Endothelial cell of umbilical vein (primary cell): ENCODE data around the gene MME. TPM values are rescaled to one million over a fixed set of nuclear protein-coding genes. Genes with fewer than 3 reads are reported as not detected.
A peak's percentile ranks its signal among the peaks of the same experiment; 100 is the strongest.

Source experiments
- Bru-seq: library from RNA; stranded (reverse); fragments of 400-500 nt; gene quantifications from one replicate; lab custom pipeline; 2021; lab: Mats Ljungman, UMichigan
- BruChase-seq, 2 experiments: library from RNA; stranded (reverse); fragments of 400-500 nt; gene quantifications; one replicate each; lab custom pipeline; 2021; lab: Mats Ljungman, UMichigan
- BruUV-seq: library from RNA; stranded (reverse); fragments of 400-500 nt; replicated peaks from 2 replicates; lab custom pipeline; 2021; lab: Mats Ljungman, UMichigan
- CTCF ChIA-PET: fragments of 300-600, 350-600 bp; sonication (Branson Sonifier 250); formaldehyde crosslinking; loops from one replicate; lab custom pipeline; 2021; ENCODE audit warnings: antibody characterized with exemption, inconsistent platforms; lab: Charles Lee
- POLR2A ChIA-PET: fragments of 300-600, 350-600 bp; sonication (Branson Sonifier 250); formaldehyde crosslinking; loops from one replicate; lab custom pipeline; 2021; ENCODE audit warnings: antibody characterized with exemption, inconsistent platforms; lab: Charles Lee
- DNase-seq: peaks from one replicate; pipeline ENCODE4 v3.0.0-alpha.2; 2011; ENCODE audit warnings: low read depth, low spot score
- FAIRE-seq: peaks from 2 replicates; lab custom pipeline; 2011; peaks lifted over from hg19 to GRCh38; lab: Jason Lieb, UNC
- H2AFZ ChIP-seq: 2 replicates; pipeline ENCODE4 v1.6.0; 2012; ENCODE audit warnings: low read depth, low read length, control low read depth, inconsistent platforms
- H3K27ac ChIP-seq: 2 replicates; pipeline ENCODE4 v1.5.1; 2011; ENCODE audit warnings: low read depth, mild to moderate bottlenecking, control low read depth, low read length, moderate library complexity; ENCODE audit not compliant: insufficient read depth
- H3K27me3 ChIP-seq, 2 experiments: 2 replicates each; pipeline versions ENCODE4 v1.6.0 to v1.6.1; 2011; ENCODE audit warnings: low read length in 2 of 2, mixed read lengths in 1 of 2; ENCODE audit not compliant: control insufficient read depth in 2 of 2, insufficient read depth in 2 of 2
- H3K36me3 ChIP-seq, 2 experiments: 2 replicates in 1 of 2; 3 replicates in 1 of 2; pipeline ENCODE4 v1.5.1; 2011; ENCODE audit warnings: low read length in 2 of 2, mild to moderate bottlenecking in 1 of 2, moderate library complexity in 1 of 2; ENCODE audit not compliant: control insufficient read depth in 2 of 2, insufficient read depth in 2 of 2; ENCODE audit errors: extremely low read depth in 1 of 2
- H3K4me1 ChIP-seq: 3 replicates; pipeline ENCODE4 v1.5.1; 2011; ENCODE audit warnings: mild to moderate bottlenecking, low read length; ENCODE audit not compliant: control insufficient read depth, insufficient read depth; ENCODE audit errors: extremely low read depth
- H3K4me2 ChIP-seq: 2 replicates; pipeline ENCODE4 v1.6.1; 2011; ENCODE audit warnings: low read length, control low read depth, mixed read lengths; ENCODE audit not compliant: insufficient read depth
- H3K4me3 ChIP-seq, 3 experiments: fragments of 200-600 bp in 1 of 3; sonication (generic), shearing (Covaris generic) in 1 of 3; replicated peaks in 1 of 3; 2 replicates each; pipeline ENCODE4 v1.5.1; 2011 to 2016; ENCODE audit warnings: control low read depth in 3 of 3, low read length in 3 of 3, mild to moderate bottlenecking in 2 of 3, inconsistent platforms in 1 of 3, low read depth in 1 of 3, moderate library complexity in 1 of 3; ENCODE audit not compliant: insufficient read depth in 1 of 3
- H3K79me2 ChIP-seq: 2 replicates; pipeline ENCODE4 v1.6.0; 2012; ENCODE audit warnings: low read length, inconsistent platforms; ENCODE audit not compliant: control insufficient read depth, insufficient read depth
- H3K9ac ChIP-seq: replicated peaks from 2 replicates; pipeline ENCODE3; 2011; ENCODE audit warnings: low read length, control low read depth; ENCODE audit not compliant: insufficient read depth; ENCODE audit errors: extremely low read depth
- H3K9me1 ChIP-seq: replicated peaks from 3 replicates; pipeline ENCODE4 v1.6.0; 2011; ENCODE audit warnings: mild to moderate bottlenecking, low read length; ENCODE audit not compliant: control insufficient read depth, insufficient read depth; ENCODE audit errors: extremely low read depth
- H3K9me3 ChIP-seq: replicated peaks from 2 replicates; pipeline ENCODE4 v1.5.1; 2012; ENCODE audit warnings: low read length, inconsistent platforms; ENCODE audit not compliant: control insufficient read depth, insufficient read depth
- H4K20me1 ChIP-seq: replicated peaks from 2 replicates; pipeline ENCODE3; 2011; ENCODE audit warnings: mild to moderate bottlenecking, low read length; ENCODE audit not compliant: control insufficient read depth, insufficient read depth; ENCODE audit errors: extremely low read depth
- GATA2 ChIP-seq: IDR thresholded peaks from 2 replicates; pipeline ENCODE4 v1.7.0; 2011; ENCODE audit warnings: low read depth, mild to moderate bottlenecking, moderate library complexity, mixed read lengths, low read length; ENCODE audit not compliant: insufficient read length, insufficient read depth
- POLR2AphosphoS5 ChIP-seq: IDR thresholded peaks from 2 replicates; pipeline ENCODE4 v1.6.1; 2012; ENCODE audit warnings: low read depth, mild to moderate bottlenecking, control low read depth, low read length, moderate library complexity; ENCODE audit not compliant: insufficient read depth
- dilution Hi-C: fragments of 300-500 bp; cut with MboI; formaldehyde crosslinking; loops from one replicate; pipeline ENCODE4 v1.15.0; 2019; ENCODE audit warnings: low sequenced_read_pairs; ENCODE audit not compliant: extremely low pct_ligation_motif_present
- intact Hi-C: fragments of 100-400 bp; cut with micrococcal nuclease; formaldehyde crosslinking; loops from one replicate; pipeline ENCODE4 v1.10.0; 2022
- long read RNA-seq: library from polyadenylated mRNA; stranded (forward); transcript quantifications from one replicate; pipeline ENCODE4 v2.0.0, GENCODE V29; 2021
- polyA minus RNA-seq, 3 experiments: library from RNA; depleted of rRNA, polyadenylated mRNA; stranded (reverse); fragments of >200 nt; gene quantifications; 1 replicate in 1 of 3; 2 replicates in 2 of 3; pipeline ENCODE4 v1.2.3, GENCODE V29; 2011
- polyA plus RNA-seq, 4 experiments: library from polyadenylated mRNA; depleted of rRNA in 3 of 4; stranded (reverse) in 3 of 4; unstranded in 1 of 4; fragments of >200 nt; gene quantifications; 2 replicates each; pipeline versions ENCODE4 v1.2.1 to v1.2.3, GENCODE V29; 2011 to 2012; ENCODE audit warnings: missing spikeins in 1 of 4
- total RNA-seq: library from RNA; stranded (reverse); gene quantifications from 2 replicates; pipeline ENCODE4 v1.2.3, GENCODE V29; 2021
- TF ChIP-seq, protein P1 (sequence below), 2 donors: IDR thresholded peaks; 1 replicate in 1 of 2; 2 replicates in 1 of 2; pipeline ENCODE4 v1.5.1; 2011; ENCODE audit warnings: low read length in 2 of 2, mild to moderate bottlenecking in 2 of 2, moderate library complexity in 2 of 2, control low read depth in 1 of 2, inconsistent platforms in 1 of 2, low read depth in 1 of 2; ENCODE audit not compliant: insufficient read depth in 1 of 2; ENCODE audit errors: extremely low read depth in 1 of 2

Gene MME
- 8.4 and 10.5 TPM in 2 replicates for total RNA-seq
- 5.6 and 6.0 TPM in 2 replicates for polyA plus RNA-seq
- 6.0 and 6.5 TPM in 2 replicates for polyA plus RNA-seq (2011; cell fraction: cytosol; rRNA removed)
- polyA plus RNA-seq (2011; cell fraction: nucleus; rRNA removed): 4.1 and 5.7 TPM in 2 replicates
- 6.3 and 13.5 TPM in 2 replicates for polyA plus RNA-seq (2012)
- 15.3 and 17.2 TPM in 2 replicates for polyA minus RNA-seq
- polyA minus RNA-seq (2011; cell fraction: cytosol; rRNA and poly(A)+ RNA removed): not detected
- 9.5 and 14.7 TPM in 2 replicates for polyA minus RNA-seq (2011; cell fraction: nucleus; rRNA and poly(A)+ RNA removed)
- percentile 37 among the genes with signal in this experiment for Bru-seq, nascent RNA
- percentile 26 among the genes with signal in this experiment for BruChase-seq, experiment 1, labeled RNA remaining after a 6-hour chase
- BruChase-seq, experiment 2, labeled RNA remaining after a 2-hour chase: percentile 25 among the genes with signal in this experiment
- long read RNA-seq, partial matches to known transcripts: 6 of 11 reads
- long read RNA-seq, other reads (novel, unspliced or antisense): 5 of 11 reads

DNA sequence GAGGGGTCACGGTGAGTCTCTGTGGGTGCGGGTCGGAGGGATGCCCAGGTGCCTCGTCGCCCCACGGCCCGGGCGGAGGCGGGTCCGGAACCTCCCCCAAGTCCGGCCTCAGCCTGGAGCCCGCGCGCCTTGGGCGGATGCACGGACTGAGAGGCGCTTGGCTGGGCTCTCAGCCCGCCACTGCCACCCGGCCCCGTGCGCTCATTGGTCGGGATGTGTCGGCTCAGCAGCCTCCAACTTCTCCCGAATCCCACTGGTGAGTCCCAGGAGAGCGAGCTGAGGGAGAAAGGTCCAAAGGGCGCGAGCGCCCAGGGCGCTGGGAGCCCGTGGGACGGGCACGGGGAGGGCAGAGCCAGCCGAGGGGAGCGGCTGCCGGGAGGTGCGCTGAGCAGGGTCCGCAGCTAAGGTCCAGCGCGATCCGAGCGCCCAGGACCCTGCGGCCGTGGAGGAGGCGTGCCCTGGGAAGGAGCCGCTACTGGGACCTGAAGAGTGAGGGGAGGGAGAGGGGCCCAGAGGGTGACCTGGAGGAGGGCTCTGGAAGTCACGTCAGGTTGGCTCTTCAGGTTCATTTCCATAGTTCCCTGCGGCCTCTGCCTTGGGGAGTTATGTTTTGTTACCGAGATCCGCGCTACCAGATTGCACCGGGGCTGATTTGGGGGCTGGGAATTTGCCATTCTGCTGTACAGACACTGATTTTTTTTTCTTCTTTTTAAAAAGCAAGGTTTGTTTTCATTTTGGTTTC lies at the start of gene MME:
Gene MME, plus strand, starts transcription at position 574 of the 742 bp plus-strand sequence. CDS start 3,849 bp downstream, outside the sequence.
- peak within 1 kb of the TSS; percentile 34 for H3K27ac ChIP-seq
- H3K36me3 ChIP-seq: no peaks in the 10 kb centered on the region
- peaks cover 19% of the 10 kb centered on the region for H3K4me1 ChIP-seq
- H3K79me2 ChIP-seq: no peaks in the 10 kb centered on the region
- TF ChIP-seq GATA2: no peak
- TF ChIP-seq, protein P1, sequence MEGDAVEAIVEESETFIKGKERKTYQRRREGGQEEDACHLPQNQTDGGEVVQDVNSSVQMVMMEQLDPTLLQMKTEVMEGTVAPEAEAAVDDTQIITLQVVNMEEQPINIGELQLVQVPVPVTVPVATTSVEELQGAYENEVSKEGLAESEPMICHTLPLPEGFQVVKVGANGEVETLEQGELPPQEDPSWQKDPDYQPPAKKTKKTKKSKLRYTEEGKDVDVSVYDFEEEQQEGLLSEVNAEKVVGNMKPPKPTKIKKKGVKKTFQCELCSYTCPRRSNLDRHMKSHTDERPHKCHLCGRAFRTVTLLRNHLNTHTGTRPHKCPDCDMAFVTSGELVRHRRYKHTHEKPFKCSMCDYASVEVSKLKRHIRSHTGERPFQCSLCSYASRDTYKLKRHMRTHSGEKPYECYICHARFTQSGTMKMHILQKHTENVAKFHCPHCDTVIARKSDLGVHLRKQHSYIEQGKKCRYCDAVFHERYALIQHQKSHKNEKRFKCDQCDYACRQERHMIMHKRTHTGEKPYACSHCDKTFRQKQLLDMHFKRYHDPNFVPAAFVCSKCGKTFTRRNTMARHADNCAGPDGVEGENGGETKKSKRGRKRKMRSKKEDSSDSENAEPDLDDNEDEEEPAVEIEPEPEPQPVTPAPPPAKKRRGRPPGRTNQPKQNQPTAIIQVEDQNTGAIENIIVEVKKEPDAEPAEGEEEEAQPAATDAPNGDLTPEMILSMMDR (IDR thresholded peaks at IDR 0.05; ENCODE audit: extremely low read depth in 1 of 2, insufficient read depth in 1 of 2, low read depth in 1 of 2, low read length in 2 of 2): no peak
- TF ChIP-seq POLR2AphosphoS5: peak; percentile 49
- no peaks in the 10 kb centered on the region for H3K27me3 ChIP-seq
- no peaks in the 10 kb centered on the region for H3K9me3 ChIP-seq
- dilution Hi-C loops: no loop called here
- H2AFZ ChIP-seq: peak within 1 kb of the TSS; percentile 100
- peak within 1 kb of the TSS; percentile 71 to 92 (median 89) for H3K4me3 ChIP-seq
- peak within 1 kb of the TSS; percentile 76 for H3K9ac ChIP-seq
- DNase-seq: peak; percentile 69
- peak within 1 kb of the TSS; percentile 100 for H3K4me2 ChIP-seq
- no peaks in the 10 kb centered on the region for H3K9me1 ChIP-seq
- ChIA-PET POLR2A (interaction anchor here (0.5 kb wide), 1 partner anchor 97 kb away, joined by 5 read pairs; no protein-coding TSS in a partner anchor), CTCF (interaction anchor here (0.9 to 2.3 kb wide), 6 partner anchors 9 to 622 kb away, joined by 3 to 9 read pairs (median 4); no protein-coding TSS in a partner anchor)
- peak; percentile 54 for FAIRE-seq
- H4K20me1 ChIP-seq: no peaks in the 10 kb centered on the region
- no TSS peak for BruUV-seq
- intact Hi-C loops: loop anchor here (1.0 kb wide), 2 partner anchors 9 to 12 kb away; no protein-coding TSS in a partner anchor
